ENCODE measurements around the gene ZNF117. TPM values are rescaled to one million over a fixed set of nuclear protein-coding genes. Genes with fewer than 3 reads are reported as not detected.

Gene ZNF117
- total and polyA plus RNA-seq, 2 experiments from 2014 or later: 4.8 to 20.0 TPM

DNA sequence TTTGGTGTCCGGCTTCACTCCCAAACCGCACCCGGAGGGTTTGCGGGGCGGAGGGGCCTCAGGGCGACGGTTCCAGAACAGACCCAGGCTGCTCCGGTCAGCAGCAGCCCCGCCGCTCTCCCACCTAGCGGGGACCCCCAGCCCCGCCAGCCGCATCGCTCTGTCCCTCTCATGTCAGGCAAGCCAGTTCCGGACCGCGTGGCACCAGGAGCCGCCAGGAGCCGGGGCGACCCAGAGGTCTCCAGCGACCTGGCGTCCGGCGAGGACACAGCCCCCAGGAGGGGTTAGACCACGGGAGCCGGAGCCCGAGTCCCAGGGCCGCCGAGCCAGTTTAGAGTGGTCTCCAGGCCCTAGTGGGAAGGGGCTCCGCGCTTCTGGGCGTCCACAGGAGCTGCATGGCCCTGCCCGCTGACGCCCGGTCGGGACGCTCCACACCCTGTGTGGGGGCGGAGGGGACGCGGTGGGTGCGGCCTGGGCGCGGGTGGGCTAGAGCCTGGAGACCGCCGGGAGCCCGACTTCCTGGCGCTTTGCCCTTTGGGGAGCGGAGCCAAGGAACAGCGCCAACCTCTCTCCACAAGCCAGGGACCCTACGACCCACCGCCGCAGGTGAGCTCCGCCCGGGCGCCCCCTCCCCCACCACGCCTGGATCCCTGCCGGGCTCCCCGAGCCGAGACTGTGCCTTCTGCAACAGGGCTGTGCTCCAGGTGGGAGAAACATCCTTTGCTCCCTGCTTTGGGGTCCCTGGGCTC lies 43.4 kb downstream of the ZNF117 start:
- Histone ChIP-seq H2AFZ (peak overlapping the region; percentile 98), H3K4me3 (peak overlapping the region; percentile 69), H3K27me3 (ENCODE audit: insufficient read depth) (peaks cover 35% of the 10 kb centered on the region), H3K4me2 (peak overlapping the region; percentile 89), H3K4me1 (ENCODE audit: insufficient read depth) (no peaks in the 10 kb centered on the region), H3K36me3 (ENCODE audit: insufficient read depth) (no peaks in the 10 kb centered on the region), H3F3A (replicated peaks; ENCODE audit: low read depth) (no peaks in the 10 kb centered on the region), H3K27ac (ENCODE audit: low read depth) (no peak overlapping the region), H3K9me2 (ENCODE audit: insufficient read depth) (no peaks in the 10 kb centered on the region), H3K79me2 (replicated peaks; ENCODE audit: insufficient read depth) (no peaks in the 10 kb centered on the region), H4K20me1 (replicated peaks; ENCODE audit: insufficient read depth) (no peaks in the 10 kb centered on the region)
- peaks cover 27% of the 10 kb centered on the region for H3K27me3 Mint-ChIP-seq (ENCODE audit: insufficient read depth, low read depth, poor library complexity)
- no peak for TF ChIP-seq ZNF331 (CRISPR knock-in tag; IDR thresholded peaks at IDR 0.05; ENCODE audit: low read depth)
- TF ChIP-seq POLR2AphosphoS5 (IDR thresholded peaks at IDR 0.05; ENCODE audit: low read depth): no peak
- no peak for TF ChIP-seq CREB1 (CRISPR knock-in tag; IDR thresholded peaks at IDR 0.05; ENCODE audit: low read depth)
- TF ChIP-seq, protein P1, sequence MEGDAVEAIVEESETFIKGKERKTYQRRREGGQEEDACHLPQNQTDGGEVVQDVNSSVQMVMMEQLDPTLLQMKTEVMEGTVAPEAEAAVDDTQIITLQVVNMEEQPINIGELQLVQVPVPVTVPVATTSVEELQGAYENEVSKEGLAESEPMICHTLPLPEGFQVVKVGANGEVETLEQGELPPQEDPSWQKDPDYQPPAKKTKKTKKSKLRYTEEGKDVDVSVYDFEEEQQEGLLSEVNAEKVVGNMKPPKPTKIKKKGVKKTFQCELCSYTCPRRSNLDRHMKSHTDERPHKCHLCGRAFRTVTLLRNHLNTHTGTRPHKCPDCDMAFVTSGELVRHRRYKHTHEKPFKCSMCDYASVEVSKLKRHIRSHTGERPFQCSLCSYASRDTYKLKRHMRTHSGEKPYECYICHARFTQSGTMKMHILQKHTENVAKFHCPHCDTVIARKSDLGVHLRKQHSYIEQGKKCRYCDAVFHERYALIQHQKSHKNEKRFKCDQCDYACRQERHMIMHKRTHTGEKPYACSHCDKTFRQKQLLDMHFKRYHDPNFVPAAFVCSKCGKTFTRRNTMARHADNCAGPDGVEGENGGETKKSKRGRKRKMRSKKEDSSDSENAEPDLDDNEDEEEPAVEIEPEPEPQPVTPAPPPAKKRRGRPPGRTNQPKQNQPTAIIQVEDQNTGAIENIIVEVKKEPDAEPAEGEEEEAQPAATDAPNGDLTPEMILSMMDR (conservative IDR thresholded peaks at IDR 0.05; ENCODE audit: low read depth in 2 of 2): no peak
- TF ChIP-seq ZNF114 (CRISPR knock-in tag; IDR thresholded peaks at IDR 0.05): no peak
- TF ChIP-seq NANOG (IDR thresholded peaks at IDR 0.05; ENCODE audit: borderline replicate concordance): no peak
- TF ChIP-seq, protein P2, sequence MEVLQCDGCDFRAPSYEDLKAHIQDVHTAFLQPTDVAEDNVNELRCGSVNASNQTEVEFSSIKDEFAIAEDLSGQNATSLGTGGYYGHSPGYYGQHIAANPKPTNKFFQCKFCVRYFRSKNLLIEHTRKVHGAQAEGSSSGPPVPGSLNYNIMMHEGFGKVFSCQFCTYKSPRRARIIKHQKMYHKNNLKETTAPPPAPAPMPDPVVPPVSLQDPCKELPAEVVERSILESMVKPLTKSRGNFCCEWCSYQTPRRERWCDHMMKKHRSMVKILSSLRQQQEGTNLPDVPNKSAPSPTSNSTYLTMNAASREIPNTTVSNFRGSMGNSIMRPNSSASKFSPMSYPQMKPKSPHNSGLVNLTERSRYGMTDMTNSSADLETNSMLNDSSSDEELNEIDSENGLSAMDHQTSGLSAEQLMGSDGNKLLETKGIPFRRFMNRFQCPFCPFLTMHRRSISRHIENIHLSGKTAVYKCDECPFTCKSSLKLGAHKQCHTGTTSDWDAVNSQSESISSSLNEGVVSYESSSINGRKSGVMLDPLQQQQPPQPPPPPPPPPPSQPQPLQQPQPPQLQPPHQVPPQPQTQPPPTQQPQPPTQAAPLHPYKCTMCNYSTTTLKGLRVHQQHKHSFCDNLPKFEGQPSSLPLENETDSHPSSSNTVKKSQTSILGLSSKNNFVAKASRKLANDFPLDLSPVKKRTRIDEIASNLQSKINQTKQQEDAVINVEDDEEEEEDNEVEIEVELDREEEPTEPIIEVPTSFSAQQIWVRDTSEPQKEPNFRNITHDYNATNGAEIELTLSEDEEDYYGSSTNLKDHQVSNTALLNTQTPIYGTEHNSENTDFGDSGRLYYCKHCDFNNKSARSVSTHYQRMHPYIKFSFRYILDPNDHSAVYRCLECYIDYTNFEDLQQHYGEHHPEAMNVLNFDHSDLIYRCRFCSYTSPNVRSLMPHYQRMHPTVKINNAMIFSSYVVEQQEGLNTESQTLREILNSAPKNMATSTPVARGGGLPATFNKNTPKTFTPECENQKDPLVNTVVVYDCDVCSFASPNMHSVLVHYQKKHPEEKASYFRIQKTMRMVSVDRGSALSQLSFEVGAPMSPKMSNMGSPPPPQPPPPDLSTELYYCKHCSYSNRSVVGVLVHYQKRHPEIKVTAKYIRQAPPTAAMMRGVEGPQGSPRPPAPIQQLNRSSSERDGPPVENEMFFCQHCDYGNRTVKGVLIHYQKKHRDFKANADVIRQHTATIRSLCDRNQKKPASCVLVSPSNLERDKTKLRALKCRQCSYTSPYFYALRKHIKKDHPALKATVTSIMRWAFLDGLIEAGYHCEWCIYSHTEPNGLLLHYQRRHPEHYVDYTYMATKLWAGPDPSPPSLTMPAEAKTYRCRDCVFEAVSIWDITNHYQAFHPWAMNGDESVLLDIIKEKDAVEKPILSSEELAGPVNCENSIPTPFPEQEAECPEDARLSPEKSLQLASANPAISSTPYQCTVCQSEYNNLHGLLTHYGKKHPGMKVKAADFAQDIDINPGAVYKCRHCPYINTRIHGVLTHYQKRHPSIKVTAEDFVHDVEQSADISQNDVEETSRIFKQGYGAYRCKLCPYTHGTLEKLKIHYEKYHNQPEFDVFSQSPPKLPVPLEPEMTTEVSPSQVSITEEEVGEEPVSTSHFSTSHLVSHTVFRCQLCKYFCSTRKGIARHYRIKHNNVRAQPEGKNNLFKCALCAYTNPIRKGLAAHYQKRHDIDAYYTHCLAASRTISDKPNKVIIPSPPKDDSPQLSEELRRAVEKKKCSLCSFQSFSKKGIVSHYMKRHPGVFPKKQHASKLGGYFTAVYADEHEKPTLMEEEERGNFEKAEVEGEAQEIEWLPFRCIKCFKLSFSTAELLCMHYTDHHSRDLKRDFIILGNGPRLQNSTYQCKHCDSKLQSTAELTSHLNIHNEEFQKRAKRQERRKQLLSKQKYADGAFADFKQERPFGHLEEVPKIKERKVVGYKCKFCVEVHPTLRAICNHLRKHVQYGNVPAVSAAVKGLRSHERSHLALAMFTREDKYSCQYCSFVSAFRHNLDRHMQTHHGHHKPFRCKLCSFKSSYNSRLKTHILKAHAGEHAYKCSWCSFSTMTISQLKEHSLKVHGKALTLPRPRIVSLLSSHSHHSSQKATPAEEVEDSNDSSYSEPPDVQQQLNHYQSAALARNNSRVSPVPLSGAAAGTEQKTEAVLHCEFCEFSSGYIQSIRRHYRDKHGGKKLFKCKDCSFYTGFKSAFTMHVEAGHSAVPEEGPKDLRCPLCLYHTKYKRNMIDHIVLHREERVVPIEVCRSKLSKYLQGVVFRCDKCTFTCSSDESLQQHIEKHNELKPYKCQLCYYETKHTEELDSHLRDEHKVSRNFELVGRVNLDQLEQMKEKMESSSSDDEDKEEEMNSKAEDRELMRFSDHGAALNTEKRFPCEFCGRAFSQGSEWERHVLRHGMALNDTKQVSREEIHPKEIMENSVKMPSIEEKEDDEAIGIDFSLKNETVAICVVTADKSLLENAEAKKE (CRISPR knock-in tag; IDR thresholded peaks at IDR 0.05): no peak
- TF ChIP-seq, protein P3, sequence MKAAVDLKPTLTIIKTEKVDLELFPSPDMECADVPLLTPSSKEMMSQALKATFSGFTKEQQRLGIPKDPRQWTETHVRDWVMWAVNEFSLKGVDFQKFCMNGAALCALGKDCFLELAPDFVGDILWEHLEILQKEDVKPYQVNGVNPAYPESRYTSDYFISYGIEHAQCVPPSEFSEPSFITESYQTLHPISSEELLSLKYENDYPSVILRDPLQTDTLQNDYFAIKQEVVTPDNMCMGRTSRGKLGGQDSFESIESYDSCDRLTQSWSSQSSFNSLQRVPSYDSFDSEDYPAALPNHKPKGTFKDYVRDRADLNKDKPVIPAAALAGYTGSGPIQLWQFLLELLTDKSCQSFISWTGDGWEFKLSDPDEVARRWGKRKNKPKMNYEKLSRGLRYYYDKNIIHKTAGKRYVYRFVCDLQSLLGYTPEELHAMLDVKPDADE (IDR thresholded peaks at IDR 0.05): no peak
- no peak for TF ChIP-seq JUNB (IDR thresholded peaks at IDR 0.05; ENCODE audit: unreplicated experiment)
- TF ChIP-seq, protein P4, sequence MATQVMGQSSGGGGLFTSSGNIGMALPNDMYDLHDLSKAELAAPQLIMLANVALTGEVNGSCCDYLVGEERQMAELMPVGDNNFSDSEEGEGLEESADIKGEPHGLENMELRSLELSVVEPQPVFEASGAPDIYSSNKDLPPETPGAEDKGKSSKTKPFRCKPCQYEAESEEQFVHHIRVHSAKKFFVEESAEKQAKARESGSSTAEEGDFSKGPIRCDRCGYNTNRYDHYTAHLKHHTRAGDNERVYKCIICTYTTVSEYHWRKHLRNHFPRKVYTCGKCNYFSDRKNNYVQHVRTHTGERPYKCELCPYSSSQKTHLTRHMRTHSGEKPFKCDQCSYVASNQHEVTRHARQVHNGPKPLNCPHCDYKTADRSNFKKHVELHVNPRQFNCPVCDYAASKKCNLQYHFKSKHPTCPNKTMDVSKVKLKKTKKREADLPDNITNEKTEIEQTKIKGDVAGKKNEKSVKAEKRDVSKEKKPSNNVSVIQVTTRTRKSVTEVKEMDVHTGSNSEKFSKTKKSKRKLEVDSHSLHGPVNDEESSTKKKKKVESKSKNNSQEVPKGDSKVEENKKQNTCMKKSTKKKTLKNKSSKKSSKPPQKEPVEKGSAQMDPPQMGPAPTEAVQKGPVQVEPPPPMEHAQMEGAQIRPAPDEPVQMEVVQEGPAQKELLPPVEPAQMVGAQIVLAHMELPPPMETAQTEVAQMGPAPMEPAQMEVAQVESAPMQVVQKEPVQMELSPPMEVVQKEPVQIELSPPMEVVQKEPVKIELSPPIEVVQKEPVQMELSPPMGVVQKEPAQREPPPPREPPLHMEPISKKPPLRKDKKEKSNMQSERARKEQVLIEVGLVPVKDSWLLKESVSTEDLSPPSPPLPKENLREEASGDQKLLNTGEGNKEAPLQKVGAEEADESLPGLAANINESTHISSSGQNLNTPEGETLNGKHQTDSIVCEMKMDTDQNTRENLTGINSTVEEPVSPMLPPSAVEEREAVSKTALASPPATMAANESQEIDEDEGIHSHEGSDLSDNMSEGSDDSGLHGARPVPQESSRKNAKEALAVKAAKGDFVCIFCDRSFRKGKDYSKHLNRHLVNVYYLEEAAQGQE (IDR thresholded peaks at IDR 0.05; ENCODE audit: unreplicated experiment): no peak
- H3K27ac Mint-ChIP-seq: no peak overlapping the region
- no peaks in the 10 kb centered on the region for H3K36me3 Mint-ChIP-seq (ENCODE audit: low read depth)
- DNase-seq (ENCODE audit: low spot score) (peak; percentile 50), ATAC-seq (peak; percentile 61)
- H3K4me3 Mint-ChIP-seq: peak overlapping the region; percentile 74
- peaks cover 7% of the 10 kb centered on the region for H3K4me1 Mint-ChIP-seq
- no peaks in the 10 kb centered on the region for H3K9me3 Mint-ChIP-seq

All from GM23338 (cell line).